Right lobe of liver (tissue), 6 donors: ENCODE data around the gene CNTN3. TPM values are rescaled to one million over a fixed set of nuclear protein-coding genes. Genes with fewer than 3 reads are reported as not detected.

Experiments
- ATAC-seq, 4 donors: fragments of 200-7000 bp; cut with Tn5 transposase; one replicate each; pipeline ENCODE4 v1.9.1; 2020; ENCODE audit warnings: mild to moderate bottlenecking in 4 of 4, moderate library complexity in 4 of 4
- DNase-seq, 3 donors: peaks; one replicate each; pipeline ENCODE4 v3.0.0-alpha.2; 2020
- H3K27ac ChIP-seq, 3 donors: fragments of 200-600 bp; one replicate each; pipeline ENCODE4 v1.8.0; 2022
- H3K27me3 ChIP-seq, 2 donors: fragments of 200-600 bp; one replicate each; pipeline ENCODE4 v1.8.0; 2022
- H3K36me3 ChIP-seq, 4 donors: fragments of 200-600 bp; sonication (generic) in 1 of 4; one replicate each; pipeline versions ENCODE4 v1.5.1 to v1.8.0; 2017 to 2022; ENCODE audit warnings: control low read depth in 1 of 4
- H3K4me1 ChIP-seq, 4 donors: fragments of 200-600 bp; sonication (generic) in 1 of 4; one replicate each; pipeline versions ENCODE4 v1.5.1 to v1.8.0; 2017 to 2022; ENCODE audit warnings: control low read depth in 1 of 4
- H3K4me3 ChIP-seq, 3 donors: fragments of 200-600 bp; one replicate each; pipeline ENCODE4 v1.8.0; 2022
- H3K9me3 ChIP-seq, 4 donors: fragments of 200-600 bp; sonication (generic) in 1 of 4; one replicate each; pipeline versions ENCODE4 v1.5.1 to v1.8.0; 2017 to 2022; ENCODE audit warnings: control low read depth in 1 of 4
- POLR2A ChIP-seq: fragments of 450-650 bp; IDR thresholded peaks from one replicate; pipeline ENCODE4 v1.6.1; 2017; ENCODE audit warnings: antibody characterized with exemption, mild to moderate bottlenecking
- WGBS: methylation state at CpG from one replicate; pipeline ENCODE4 v1.1.6; 2018; ENCODE audit warnings: low coverage, low lambda C conversion rate; ENCODE audit not compliant: insufficient coverage; ENCODE audit errors: missing lambda C conversion rate; 5-methylcytosine and 5-hydroxymethylcytosine counted together
- intact Hi-C, 2 donors: fragments of 100-400 bp; cut with DNase I; formaldehyde crosslinking; loops; one replicate each; pipeline versions ENCODE4 v1.11.2 to v1.14.1; 2022
- total RNA-seq, 6 experiments: library from RNA; depleted of rRNA in 2 of 6; stranded (reverse); fragments of >200 nt in 2 of 6; fragmentation: NEBNext Ultra II Directional in 3 of 6; extraction: Animal tissue kit (Norgen Biotek cat#: 25700) in 3 of 6; gene quantifications; one replicate each; pipeline versions ENCODE4 v1.1.0 to v1.2.4, GENCODE V29; 2016 to 2023
- TF ChIP-seq, protein P1 (sequence below), 4 donors: fragments of 200-600 bp in 3 of 4; fragments of 450-650 bp in 1 of 4; IDR thresholded peaks; one replicate each; pipeline versions ENCODE4 v1.5.1 to v1.8.0; 2016 to 2022; ENCODE audit warnings: antibody characterized with exemption in 4 of 4, mild to moderate bottlenecking in 2 of 4
- donor health status: DM: no; HTN: yes; CAD: no.
- donor health status: DM: no; HTN: no; CAD: no.
- donor health status: DM: no; HTN: no; CAD: no.
- donor health status: DM: no; HTN: yes; CAD: no.
- donor health status: DM: no; HTN: yes; CAD: no.

The CNTN3 gene
- total RNA-seq, 6 experiments from 2014 or later = 2.3 to 6.2 (median 4.3) TPM

DNA sequence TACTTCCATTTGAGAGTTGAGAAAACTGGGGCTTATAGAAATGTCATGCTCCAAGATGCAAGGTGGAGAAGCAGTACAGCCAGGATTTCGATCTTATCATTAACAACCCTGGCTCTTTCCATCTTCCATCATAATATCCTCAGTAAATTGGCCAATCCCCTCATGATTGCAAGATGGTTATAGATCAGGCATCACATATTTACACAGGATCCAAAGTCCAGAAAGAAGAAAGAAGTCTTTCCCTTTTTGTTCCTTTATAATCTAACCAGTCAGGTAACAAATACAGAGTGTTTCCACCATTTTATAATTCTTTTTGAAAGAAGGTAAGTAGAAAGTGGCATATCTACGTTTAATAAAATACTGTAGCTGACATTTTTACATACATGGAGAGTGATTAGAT lies 29.7 kb downstream of the CNTN3 start:
- Histone ChIP-seq H3K4me1 (no peaks in the 10 kb centered on the region), H3K36me3 (no peaks in the 10 kb centered on the region), H3K4me3 (no peak overlapping the region), H3K27ac (no peak overlapping the region), H3K27me3 (no peaks in the 10 kb centered on the region), H3K9me3 (no peaks in the 10 kb centered on the region)
- WGBS = 58% methylated on average over 2 of the region's 2 CpGs
- no peak for DNase-seq
- peak in 1 of 4 donors; percentile 53 for ATAC-seq
- intact Hi-C loops = no loop called here
- TF ChIP-seq, protein P1, sequence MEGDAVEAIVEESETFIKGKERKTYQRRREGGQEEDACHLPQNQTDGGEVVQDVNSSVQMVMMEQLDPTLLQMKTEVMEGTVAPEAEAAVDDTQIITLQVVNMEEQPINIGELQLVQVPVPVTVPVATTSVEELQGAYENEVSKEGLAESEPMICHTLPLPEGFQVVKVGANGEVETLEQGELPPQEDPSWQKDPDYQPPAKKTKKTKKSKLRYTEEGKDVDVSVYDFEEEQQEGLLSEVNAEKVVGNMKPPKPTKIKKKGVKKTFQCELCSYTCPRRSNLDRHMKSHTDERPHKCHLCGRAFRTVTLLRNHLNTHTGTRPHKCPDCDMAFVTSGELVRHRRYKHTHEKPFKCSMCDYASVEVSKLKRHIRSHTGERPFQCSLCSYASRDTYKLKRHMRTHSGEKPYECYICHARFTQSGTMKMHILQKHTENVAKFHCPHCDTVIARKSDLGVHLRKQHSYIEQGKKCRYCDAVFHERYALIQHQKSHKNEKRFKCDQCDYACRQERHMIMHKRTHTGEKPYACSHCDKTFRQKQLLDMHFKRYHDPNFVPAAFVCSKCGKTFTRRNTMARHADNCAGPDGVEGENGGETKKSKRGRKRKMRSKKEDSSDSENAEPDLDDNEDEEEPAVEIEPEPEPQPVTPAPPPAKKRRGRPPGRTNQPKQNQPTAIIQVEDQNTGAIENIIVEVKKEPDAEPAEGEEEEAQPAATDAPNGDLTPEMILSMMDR (IDR thresholded peaks at IDR 0.05) = no peak
- TF ChIP-seq POLR2A = no peak

DNA sequence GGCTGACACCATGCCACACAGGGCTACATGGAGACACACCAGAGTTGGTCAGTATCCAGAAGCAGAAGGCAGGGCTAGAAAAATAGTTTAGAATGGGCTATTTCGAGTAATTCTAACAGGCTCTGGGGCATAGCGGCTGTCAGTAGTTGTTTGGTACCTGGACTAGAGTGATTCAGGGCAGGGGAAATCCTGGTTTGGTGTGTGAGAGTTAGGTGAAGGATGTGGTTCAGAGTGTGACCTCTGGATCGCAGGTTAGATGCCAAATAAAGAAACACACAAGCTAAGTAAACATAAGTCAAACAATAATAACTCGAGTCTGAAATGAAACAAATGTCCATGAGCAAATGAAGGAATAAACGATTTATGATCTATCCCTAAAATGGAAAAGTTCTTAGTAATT lies 31.5 kb downstream of the CNTN3 start:
- no peak overlapping the region for H3K4me3 ChIP-seq
- WGBS = 47% methylated on average over 5 of the region's 5 CpGs
- no peak overlapping the region for H3K27ac ChIP-seq
- no peaks in the 10 kb centered on the region for H3K4me1 ChIP-seq
- H3K9me3 ChIP-seq = no peaks in the 10 kb centered on the region
- no peaks in the 10 kb centered on the region for H3K27me3 ChIP-seq
- ATAC-seq (peak; percentile 46 to 95 (median 78)), DNase-seq (no peak)
- H3K36me3 ChIP-seq = no peaks in the 10 kb centered on the region
- TF ChIP-seq, protein P1 (IDR thresholded peaks at IDR 0.05) = no peak
- intact Hi-C loops = no loop called here

DNA sequence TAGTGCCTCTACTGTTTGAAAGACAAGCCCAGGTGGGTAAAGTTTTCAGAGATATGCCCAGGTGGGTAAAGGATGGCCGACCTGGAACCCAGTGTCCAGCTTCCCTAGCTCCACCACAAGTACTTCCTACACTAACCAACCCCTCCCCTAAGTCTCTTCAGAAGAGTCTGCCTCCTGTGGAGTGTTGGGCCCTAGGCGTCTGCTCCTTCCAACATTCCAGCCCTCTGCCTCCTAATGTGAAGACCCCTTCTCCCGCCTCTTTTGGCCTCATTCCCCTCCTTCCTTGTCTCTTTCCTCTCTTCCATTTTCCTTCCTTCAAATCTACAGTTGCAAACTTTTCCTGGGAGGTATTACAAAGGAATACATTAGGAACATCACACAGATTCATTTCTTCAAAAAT lies 38.6 kb downstream of the CNTN3 start:
- 60% methylated on average over 3 of the region's 3 CpGs for WGBS
- no peaks in the 10 kb centered on the region for H3K27me3 ChIP-seq
- no peak overlapping the region for H3K27ac ChIP-seq
- no peaks in the 10 kb centered on the region for H3K36me3 ChIP-seq
- ATAC-seq (no peak), DNase-seq (no peak)
- H3K9me3 ChIP-seq = no peaks in the 10 kb centered on the region
- intact Hi-C loops = no loop called here
- H3K4me1 ChIP-seq = no peaks in the 10 kb centered on the region
- H3K4me3 ChIP-seq = no peak overlapping the region
- TF ChIP-seq POLR2A = no peak
- TF ChIP-seq, protein P1 (IDR thresholded peaks at IDR 0.05) = no peak

DNA sequence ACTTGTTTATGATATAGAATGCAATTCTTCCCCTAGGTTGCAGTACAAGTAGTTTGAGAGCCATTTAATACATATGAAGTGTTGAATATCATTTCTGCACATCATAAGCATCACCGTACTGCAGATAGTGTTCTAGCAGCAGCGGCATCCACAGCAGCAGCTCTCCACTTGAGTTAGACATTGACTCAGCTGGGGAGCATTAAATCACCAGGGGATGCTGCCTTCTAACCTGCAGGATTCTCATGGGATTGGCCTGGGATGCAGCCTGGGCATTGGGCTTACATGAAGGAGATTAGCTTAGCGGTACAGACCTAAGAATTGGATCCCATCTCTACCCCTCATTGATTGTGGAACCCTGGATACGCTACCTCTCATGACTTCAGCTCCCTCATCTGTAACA lies 43.3 kb downstream of the CNTN3 start:
- Histone ChIP-seq H3K9me3 (no peaks in the 10 kb centered on the region), H3K4me3 (no peak overlapping the region), H3K27ac (no peak overlapping the region), H3K36me3 (no peaks in the 10 kb centered on the region), H3K4me1 (no peaks in the 10 kb centered on the region), H3K27me3 (no peaks in the 10 kb centered on the region)
- TF ChIP-seq, protein P1 (IDR thresholded peaks at IDR 0.05) = no peak
- TF ChIP-seq POLR2A = no peak
- DNase-seq (no peak), ATAC-seq (no peak)
- intact Hi-C loops = no loop called here
- 88% methylated on average over 3 of the region's 4 CpGs for WGBS
